WTC11 (cell line): ENCODE data around the gene STX8.

Source experiments
- CREB1 ChIP-seq: sonication (generic); formaldehyde crosslinking; IDR thresholded peaks from 2 replicates; pipeline ENCODE4 v1.8.0; 2023; ENCODE audit warnings: mild to moderate bottlenecking, missing genetic modification reagents
- CREM ChIP-seq: sonication (generic); formaldehyde crosslinking; IDR thresholded peaks from 2 replicates; pipeline ENCODE4 v1.8.1; 2022; ENCODE audit warnings: mild to moderate bottlenecking, missing genetic modification reagents, moderate library complexity
- ESRRA ChIP-seq: sonication (generic); formaldehyde crosslinking; IDR thresholded peaks from 2 replicates; pipeline ENCODE4 v1.8.1; 2022; ENCODE audit warnings: mild to moderate bottlenecking, missing genetic modification reagents, borderline replicate concordance
- FOXK1 ChIP-seq: sonication (generic); formaldehyde crosslinking; IDR thresholded peaks from 2 replicates; pipeline ENCODE4 v1.8.0; 2022; ENCODE audit warnings: mild to moderate bottlenecking, moderate library complexity, missing genetic modification reagents
- MXD4 ChIP-seq: fragments of 250-450 bp; sonication (Bioruptor Pico); IDR thresholded peaks from 2 replicates; pipeline ENCODE4 v1.8.0; 2021; ENCODE audit warnings: mild to moderate bottlenecking, moderate library complexity, borderline replicate concordance
- SMAD3 ChIP-seq: sonication (generic); formaldehyde crosslinking; IDR thresholded peaks from 2 replicates; pipeline ENCODE4 v1.8.0; 2022; ENCODE audit warnings: missing genetic modification reagents, mild to moderate bottlenecking, borderline replicate concordance
- ZNF416 ChIP-seq: fragments of 250-450 bp; sonication (Bioruptor Pico); IDR thresholded peaks from 2 replicates; pipeline ENCODE4 v1.9.0; 2021; ENCODE audit warnings: mild to moderate bottlenecking, inconsistent platforms
- TF ChIP-seq, protein P1 (sequence below): sonication (generic); formaldehyde crosslinking; IDR thresholded peaks from 2 replicates; pipeline ENCODE4 v1.8.1; 2023; ENCODE audit warnings: mild to moderate bottlenecking, missing genetic modification reagents, moderate library complexity
- TF ChIP-seq, protein P2 (sequence below): fragments of 200-600 bp; IDR thresholded peaks from 2 replicates; pipeline ENCODE4 v1.8.0; 2022; ENCODE audit warnings: antibody characterized with exemption
- TF ChIP-seq, protein P3 (sequence below): fragments of 250-450 bp; sonication (Bioruptor Pico); conservative IDR thresholded peaks from 2 replicates; pipeline ENCODE4 v1.9.0; 2021; ENCODE audit warnings: mild to moderate bottlenecking
- TF ChIP-seq, protein P4 (sequence below): sonication (generic); formaldehyde crosslinking; IDR thresholded peaks from 2 replicates; pipeline ENCODE4 v1.8.1; 2022; ENCODE audit warnings: missing genetic modification reagents, borderline replicate concordance
- TF ChIP-seq, protein P5 (sequence below): sonication (generic); formaldehyde crosslinking; IDR thresholded peaks from 2 replicates; pipeline ENCODE4 v1.8.0; 2022; ENCODE audit warnings: mild to moderate bottlenecking, missing genetic modification reagents
- TF ChIP-seq, protein P6 (sequence below): sonication (generic); formaldehyde crosslinking; IDR thresholded peaks from 2 replicates; pipeline ENCODE4 v1.8.1; 2022; ENCODE audit warnings: mild to moderate bottlenecking, moderate library complexity, missing genetic modification reagents

DNA sequence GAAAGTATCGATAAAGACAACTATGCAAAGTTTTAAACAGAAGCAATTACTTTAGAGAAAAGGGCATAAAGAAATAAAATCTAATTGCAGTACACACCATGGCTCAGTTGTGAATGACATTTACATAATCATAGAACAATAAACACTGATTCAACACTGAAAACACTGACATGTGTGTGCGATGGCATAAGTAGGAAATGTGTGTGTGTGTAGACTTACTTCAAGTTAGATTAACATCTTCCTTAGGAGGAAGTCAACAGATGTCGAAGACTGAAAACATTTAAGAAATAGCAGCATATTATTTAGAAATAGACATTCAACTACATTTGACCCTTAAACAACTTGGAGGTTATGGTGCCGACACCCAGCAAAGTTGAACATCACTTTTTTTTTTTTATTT, 172.4 kb downstream of the STX8 start:
- TF ChIP-seq CREM (no peak), MXD4 (CRISPR knock-in tag) (no peak), SMAD3 (CRISPR knock-in tag) (no peak), ESRRA (CRISPR knock-in tag) (no peak), ZNF416 (no peak), FOXK1 (no peak), CREB1 (no peak)
- TF ChIP-seq, protein P1, sequence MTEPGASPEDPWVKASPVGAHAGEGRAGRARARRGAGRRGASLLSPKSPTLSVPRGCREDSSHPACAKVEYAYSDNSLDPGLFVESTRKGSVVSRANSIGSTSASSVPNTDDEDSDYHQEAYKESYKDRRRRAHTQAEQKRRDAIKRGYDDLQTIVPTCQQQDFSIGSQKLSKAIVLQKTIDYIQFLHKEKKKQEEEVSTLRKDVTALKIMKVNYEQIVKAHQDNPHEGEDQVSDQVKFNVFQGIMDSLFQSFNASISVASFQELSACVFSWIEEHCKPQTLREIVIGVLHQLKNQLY (CRISPR knock-in tag), result no peak
- TF ChIP-seq, protein P2, sequence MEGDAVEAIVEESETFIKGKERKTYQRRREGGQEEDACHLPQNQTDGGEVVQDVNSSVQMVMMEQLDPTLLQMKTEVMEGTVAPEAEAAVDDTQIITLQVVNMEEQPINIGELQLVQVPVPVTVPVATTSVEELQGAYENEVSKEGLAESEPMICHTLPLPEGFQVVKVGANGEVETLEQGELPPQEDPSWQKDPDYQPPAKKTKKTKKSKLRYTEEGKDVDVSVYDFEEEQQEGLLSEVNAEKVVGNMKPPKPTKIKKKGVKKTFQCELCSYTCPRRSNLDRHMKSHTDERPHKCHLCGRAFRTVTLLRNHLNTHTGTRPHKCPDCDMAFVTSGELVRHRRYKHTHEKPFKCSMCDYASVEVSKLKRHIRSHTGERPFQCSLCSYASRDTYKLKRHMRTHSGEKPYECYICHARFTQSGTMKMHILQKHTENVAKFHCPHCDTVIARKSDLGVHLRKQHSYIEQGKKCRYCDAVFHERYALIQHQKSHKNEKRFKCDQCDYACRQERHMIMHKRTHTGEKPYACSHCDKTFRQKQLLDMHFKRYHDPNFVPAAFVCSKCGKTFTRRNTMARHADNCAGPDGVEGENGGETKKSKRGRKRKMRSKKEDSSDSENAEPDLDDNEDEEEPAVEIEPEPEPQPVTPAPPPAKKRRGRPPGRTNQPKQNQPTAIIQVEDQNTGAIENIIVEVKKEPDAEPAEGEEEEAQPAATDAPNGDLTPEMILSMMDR, result no peak
- TF ChIP-seq, protein P3, sequence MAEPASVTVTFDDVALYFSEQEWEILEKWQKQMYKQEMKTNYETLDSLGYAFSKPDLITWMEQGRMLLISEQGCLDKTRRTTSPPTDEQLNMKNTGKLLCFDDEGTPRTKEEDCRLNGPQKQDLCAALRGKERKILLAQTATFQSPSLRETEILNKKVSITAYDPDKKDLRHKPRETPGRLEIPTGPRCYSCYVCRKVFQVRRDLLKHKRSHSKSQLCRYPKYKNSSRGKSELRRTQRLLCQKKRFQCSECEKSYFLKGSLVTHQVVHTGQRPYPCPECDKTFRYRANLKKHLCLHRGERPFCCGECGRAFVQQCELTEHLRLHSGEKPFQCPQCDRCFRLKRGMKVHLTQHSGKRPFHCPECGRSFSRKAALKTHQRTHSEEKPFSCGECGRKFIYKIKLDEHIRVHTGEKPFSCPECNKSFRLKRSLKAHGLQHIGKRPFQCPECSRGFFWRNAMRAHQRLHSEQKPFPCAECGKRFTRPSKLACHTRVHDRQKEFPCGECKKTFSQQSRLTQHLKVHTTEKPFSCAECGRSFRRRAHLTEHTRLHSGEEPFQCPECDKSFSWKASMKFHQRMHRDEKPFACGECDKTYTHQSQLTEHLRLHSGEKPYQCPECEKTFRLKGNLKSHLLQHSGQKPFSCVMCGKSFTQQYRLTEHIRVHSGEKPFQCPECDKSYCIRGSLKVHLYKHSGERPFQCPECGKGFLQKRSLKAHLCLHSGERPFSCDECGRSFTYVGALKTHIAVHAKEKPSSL (CRISPR knock-in tag), result no peak
- TF ChIP-seq, protein P4, sequence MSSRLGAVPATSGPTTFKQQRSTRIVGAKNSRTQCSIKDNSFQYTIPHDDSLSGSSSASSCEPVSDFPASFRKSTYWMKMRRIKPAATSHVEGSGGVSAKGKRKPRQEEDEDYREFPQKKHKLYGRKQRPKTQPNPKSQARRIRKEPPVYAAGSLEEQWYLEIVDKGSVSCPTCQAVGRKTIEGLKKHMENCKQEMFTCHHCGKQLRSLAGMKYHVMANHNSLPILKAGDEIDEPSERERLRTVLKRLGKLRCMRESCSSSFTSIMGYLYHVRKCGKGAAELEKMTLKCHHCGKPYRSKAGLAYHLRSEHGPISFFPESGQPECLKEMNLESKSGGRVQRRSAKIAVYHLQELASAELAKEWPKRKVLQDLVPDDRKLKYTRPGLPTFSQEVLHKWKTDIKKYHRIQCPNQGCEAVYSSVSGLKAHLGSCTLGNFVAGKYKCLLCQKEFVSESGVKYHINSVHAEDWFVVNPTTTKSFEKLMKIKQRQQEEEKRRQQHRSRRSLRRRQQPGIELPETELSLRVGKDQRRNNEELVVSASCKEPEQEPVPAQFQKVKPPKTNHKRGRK (CRISPR knock-in tag), result no peak
- TF ChIP-seq, protein P5, sequence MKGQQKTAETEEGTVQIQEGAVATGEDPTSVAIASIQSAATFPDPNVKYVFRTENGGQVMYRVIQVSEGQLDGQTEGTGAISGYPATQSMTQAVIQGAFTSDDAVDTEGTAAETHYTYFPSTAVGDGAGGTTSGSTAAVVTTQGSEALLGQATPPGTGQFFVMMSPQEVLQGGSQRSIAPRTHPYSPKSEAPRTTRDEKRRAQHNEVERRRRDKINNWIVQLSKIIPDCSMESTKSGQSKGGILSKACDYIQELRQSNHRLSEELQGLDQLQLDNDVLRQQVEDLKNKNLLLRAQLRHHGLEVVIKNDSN (CRISPR knock-in tag), result no peak
- TF ChIP-seq, protein P6, sequence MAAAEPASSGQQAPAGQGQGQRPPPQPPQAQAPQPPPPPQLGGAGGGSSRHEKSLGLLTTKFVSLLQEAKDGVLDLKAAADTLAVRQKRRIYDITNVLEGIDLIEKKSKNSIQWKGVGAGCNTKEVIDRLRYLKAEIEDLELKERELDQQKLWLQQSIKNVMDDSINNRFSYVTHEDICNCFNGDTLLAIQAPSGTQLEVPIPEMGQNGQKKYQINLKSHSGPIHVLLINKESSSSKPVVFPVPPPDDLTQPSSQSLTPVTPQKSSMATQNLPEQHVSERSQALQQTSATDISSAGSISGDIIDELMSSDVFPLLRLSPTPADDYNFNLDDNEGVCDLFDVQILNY (CRISPR knock-in tag), result no peak
